PFSK-1 (cell line): ENCODE data around the gene C1RL.

Experiments used
- POLR2AphosphoS5 ChIP-seq: IDR thresholded peaks from 2 replicates; pipeline ENCODE4 v1.6.1; 2012; ENCODE audit warnings: low read depth, mild to moderate bottlenecking, control low read depth, low read length, moderate library complexity
- REST ChIP-seq, 2 experiments: IDR thresholded peaks; 2 replicates each; pipeline versions ENCODE4 v1.6.1 to v1.8.0; 2011 to 2012; ENCODE audit warnings: low read depth in 2 of 2, low read length in 2 of 2, control low read depth in 1 of 2, inconsistent platforms in 1 of 2, mild to moderate bottlenecking in 1 of 2, moderate library complexity in 1 of 2; ENCODE audit not compliant: insufficient read depth in 1 of 2
- SIN3A ChIP-seq: IDR thresholded peaks from 2 replicates; pipeline ENCODE4 v1.6.1; 2012; ENCODE audit warnings: mild to moderate bottlenecking, low read length, moderate library complexity, borderline replicate concordance; ENCODE audit not compliant: insufficient read depth
- TAF1 ChIP-seq: IDR thresholded peaks from 2 replicates; pipeline ENCODE4 v1.6.1; 2012; ENCODE audit warnings: low read length, control low read depth, borderline replicate concordance; ENCODE audit not compliant: insufficient read depth

GRCh38 chr12:7128681-7129286 is 19.8 kb upstream of the C1RL start, which contains the start of gene RBP5:
- TF ChIP-seq REST (IDR thresholded peaks at IDR 0.05; ENCODE audit: insufficient read depth in 1 of 2, low read depth in 2 of 2, low read length in 2 of 2) (no peak), TAF1 (no peak), POLR2AphosphoS5 (no peak), SIN3A (no peak)
